ENCODE results near the gene TTL.
A peak's percentile ranks its signal among the peaks of the same experiment; 100 is the strongest.
"Not testable (repeated sequence)": the region's sequence is repeated elsewhere in the genome, so short reads cannot be mapped to it uniquely, and the experiment has no call there.

The TTL gene

GRCh38 chr2:112474844-112475486 is 7.0 kb upstream of the TTL start:
- DNase-seq (ENCODE audit: low spot score): no peak

- no peak for DNase-seq (ENCODE audit: low spot score)
Observed at GRCh38 chr2:112476434-112476833, 5.5 kb upstream of the TTL start.

GRCh38 chr2:112480530-112481049 is 1.4 kb upstream of the TTL start:
- no peak for DNase-seq (ENCODE audit: low spot score)

- peak; percentile 79 for DNase-seq (ENCODE audit: low spot score)
Observed at GRCh38 chr2:112481050-112481527, 867 bp upstream of the TTL start.

- DNase-seq (ENCODE audit: low spot score): peak; percentile 31
Observed at GRCh38 chr2:112482309-112483041, 519 bp downstream of the TTL start.

GRCh38 chr2:112483042-112483473 is 1.1 kb downstream of the TTL start:
- DNase-seq (ENCODE audit: low spot score): peak; percentile 59

GRCh38 chr2:112483831-112484230 is 1.9 kb downstream of the TTL start:
- DNase-seq (ENCODE audit: low spot score): no peak

GRCh38 chr2:112485849-112486248 is 3.9 kb downstream of the TTL start:
- no peak for DNase-seq (ENCODE audit: low spot score)

GRCh38 chr2:112486895-112487294 is 4.9 kb downstream of the TTL start:
- DNase-seq (ENCODE audit: low spot score): no peak

GRCh38 chr2:112487444-112487961 is 5.5 kb downstream of the TTL start:
- DNase-seq (ENCODE audit: low spot score): no peak

GRCh38 chr2:112488201-112488600 is 6.2 kb downstream of the TTL start:
- DNase-seq (ENCODE audit: low spot score): no peak

GRCh38 chr2:112491946-112492345 is 10.0 kb downstream of the TTL start:
- DNase-seq (ENCODE audit: low spot score): peak; percentile 96

GRCh38 chr2:112493048-112493447 is 11.1 kb downstream of the TTL start:
- DNase-seq (ENCODE audit: low spot score): no peak

- peak; percentile 65 for DNase-seq (ENCODE audit: low spot score)
Observed at GRCh38 chr2:112493858-112494648, 12.1 kb downstream of the TTL start.

- no peak for DNase-seq (ENCODE audit: low spot score)
Observed at GRCh38 chr2:112494828-112495227, 12.9 kb downstream of the TTL start.

- not testable (repeated sequence) for DNase-seq (ENCODE audit: low spot score)
Observed at GRCh38 chr2:112495878-112496277, 13.9 kb downstream of the TTL start.

- not testable (repeated sequence) for DNase-seq (ENCODE audit: low spot score)
Observed at GRCh38 chr2:112500850-112501484, 19.0 kb downstream of the TTL start.

- DNase-seq (ENCODE audit: low spot score): not testable (repeated sequence)
Observed at GRCh38 chr2:112509239-112509998, 27.5 kb downstream of the TTL start.

- no peak for DNase-seq (ENCODE audit: low spot score)
Observed at GRCh38 chr2:112516801-112517200, 34.8 kb downstream of the TTL start.

GRCh38 chr2:112518807-112519206 is 36.9 kb downstream of the TTL start:
- no peak for DNase-seq (ENCODE audit: low spot score)

GRCh38 chr2:112519506-112519905 is 37.5 kb downstream of the TTL start:
- DNase-seq (ENCODE audit: low spot score): no peak

Measured in COLO829 (cell line).